Adrenal gland (tissue), 12 donors: Measurements from ENCODE around the gene AKAP13. TPM values are rescaled to one million over a fixed set of nuclear protein-coding genes. Genes with fewer than 3 reads are reported as not detected.

ENCODE experiments used
- DNase-seq, 7 donors: peaks; one replicate each; pipeline ENCODE4 v3.0.0-alpha.2; 2019 to 2020
- H3K27ac ChIP-seq, 5 donors: fragments of 200-600 bp; sonication (generic) in 4 of 5; 1 replicate in 3 of 5; 2 replicates in 2 of 5; pipeline versions ENCODE4 v1.5.1 to v1.8.0; 2016 to 2020; ENCODE audit warnings: mild to moderate bottlenecking in 1 of 5
- H3K27me3 ChIP-seq: fragments of 200-600 bp; 2 replicates; pipeline ENCODE4 v1.8.0; 2021
- H3K36me3 ChIP-seq, 2 donors: fragments of 200-600 bp; replicated peaks in 1 of 2; 1 replicate in 1 of 2; 2 replicates in 1 of 2; pipeline versions ENCODE4 v1.5.1 to v1.8.0; 2018 to 2022
- H3K4me1 ChIP-seq, 2 donors: fragments of 200-600 bp; replicated peaks in 1 of 2; 1 replicate in 1 of 2; 2 replicates in 1 of 2; pipeline versions ENCODE4 v1.5.1 to v1.8.0; 2018 to 2021
- H3K4me3 ChIP-seq, 4 donors: fragments of 200-600 bp; sonication (generic) in 3 of 4; one replicate each; pipeline ENCODE4 v1.5.1; 2016 to 2018
- H3K9me3 ChIP-seq, 3 donors: fragments of 200-600 bp; sonication (generic) in 1 of 3; replicated peaks in 1 of 3; 1 replicate in 2 of 3; 2 replicates in 1 of 3; pipeline versions ENCODE4 v1.5.1 to v1.8.0; 2016 to 2021
- POLR2A ChIP-seq, 2 donors: fragments of 450-650 bp; IDR thresholded peaks; one replicate each; pipeline ENCODE4 v1.6.1; 2017; ENCODE audit warnings: antibody characterized with exemption in 2 of 2, mild to moderate bottlenecking in 2 of 2, moderate library complexity in 1 of 2
- WGBS, 4 donors: extraction: QIAGEN DNeasy Blood & Tissue Kit in 2 of 4; methylation state at CpG; one replicate each; pipeline versions ENCODE4 v1.1.5 to v1.1.7; 2013 to 2017; 5-methylcytosine and 5-hydroxymethylcytosine counted together
- intact Hi-C, 2 donors: fragments of 100-400 bp; cut with DNase I; formaldehyde crosslinking; loops; one replicate each; pipeline versions ENCODE4 v1.14.1 to v1.15.0; 2022 to 2023
- polyA plus RNA-seq, 3 donors: library from polyadenylated mRNA; stranded (reverse); fragments of 200-250 nt in 2 of 3; fragments of 350-450 nt in 1 of 3; fragmentation: Illumina TruSeq in 1 of 3; extraction: RNeasy Lipid Tissue Mini Kit (QIAGEN cat#74804) in 1 of 3; gene quantifications; one replicate each; pipeline ENCODE4 v1.2.3, GENCODE V29; 2013 to 2014
- total RNA-seq, 9 donors: library from RNA; depleted of rRNA in 4 of 9; stranded (reverse); fragments of >200 nt in 4 of 9; fragments of 120-200 nt in 1 of 9; fragmentation: NEBNext Ultra II Directional in 1 of 9; extraction: Animal tissue kit (Norgen Biotek cat#: 25700) in 1 of 9; gene quantifications; one replicate each; pipeline versions ENCODE4 v1.1.0 to v1.2.4, GENCODE V29; 2013 to 2023
- TF ChIP-seq, protein P1 (sequence below), 6 experiments: fragments of 450-650 bp in 4 of 6; fragments of 200-600 bp in 2 of 6; sonication (generic) in 1 of 6; IDR thresholded peaks; 1 replicate in 5 of 6; 2 replicates in 1 of 6; pipeline versions ENCODE4 v1.5.1 to v1.8.0; 2016 to 2021; ENCODE audit warnings: antibody characterized with exemption in 6 of 6, mild to moderate bottlenecking in 2 of 6, moderate library complexity in 1 of 6
- donor health status: healthy with polysubstance abuse.
- donor health status: Bipolar disorder and iron deficiency.
- donor health status: DM: yes; HTN: yes; CAD: no.
- donor health status: DM: no; HTN: no; CAD: no.
- donor health status: DM: no; HTN: no; CAD: no.
- donor health status: DM: yes; HTN: yes; CAD: no.

The AKAP13 gene
- total and polyA plus RNA-seq, 12 donors: 42.7 to 144 (median 89.2) TPM

DNA sequence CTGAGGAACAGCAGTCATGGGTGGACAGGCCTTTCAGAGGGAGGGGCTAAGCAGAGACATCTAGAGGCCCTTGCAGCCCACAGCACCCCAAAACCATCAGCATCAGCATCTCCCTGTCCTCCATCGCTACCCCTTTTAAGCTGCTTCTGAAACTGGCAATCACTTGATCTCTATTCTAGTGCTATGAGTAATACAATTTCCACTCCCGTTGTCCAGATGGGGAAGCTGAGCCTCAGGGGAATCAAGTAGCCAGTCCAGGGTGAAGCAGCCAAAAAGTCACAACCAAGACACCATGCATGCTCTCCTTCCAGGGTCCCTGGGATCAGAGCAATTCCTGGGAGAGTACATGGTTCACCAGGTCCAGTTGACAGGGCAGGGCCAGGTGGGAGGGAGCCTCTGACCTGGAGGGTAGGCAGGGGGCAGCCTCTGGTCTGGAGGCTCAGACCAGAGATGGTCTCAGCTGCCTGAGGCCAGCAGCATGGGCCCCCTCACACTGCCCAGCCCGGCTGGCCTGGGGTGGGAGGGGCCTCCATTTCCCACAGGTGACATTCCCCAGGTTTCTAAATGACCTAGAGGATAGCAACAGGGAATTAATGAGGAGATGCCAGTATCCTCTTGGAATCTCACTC, 384.4 kb downstream of the AKAP13 start:
- H3K4me1 ChIP-seq: peaks cover 0 to 10% of the 10 kb centered on the region in 2 donors
- 65 to 87% (median 74%) methylated on average over 3 of the region's 3 CpGs for WGBS, 4 donors
- intact Hi-C loops: no loop called here
- no peak overlapping the region for H3K4me3 ChIP-seq
- no peak for DNase-seq
- TF ChIP-seq, protein P1, sequence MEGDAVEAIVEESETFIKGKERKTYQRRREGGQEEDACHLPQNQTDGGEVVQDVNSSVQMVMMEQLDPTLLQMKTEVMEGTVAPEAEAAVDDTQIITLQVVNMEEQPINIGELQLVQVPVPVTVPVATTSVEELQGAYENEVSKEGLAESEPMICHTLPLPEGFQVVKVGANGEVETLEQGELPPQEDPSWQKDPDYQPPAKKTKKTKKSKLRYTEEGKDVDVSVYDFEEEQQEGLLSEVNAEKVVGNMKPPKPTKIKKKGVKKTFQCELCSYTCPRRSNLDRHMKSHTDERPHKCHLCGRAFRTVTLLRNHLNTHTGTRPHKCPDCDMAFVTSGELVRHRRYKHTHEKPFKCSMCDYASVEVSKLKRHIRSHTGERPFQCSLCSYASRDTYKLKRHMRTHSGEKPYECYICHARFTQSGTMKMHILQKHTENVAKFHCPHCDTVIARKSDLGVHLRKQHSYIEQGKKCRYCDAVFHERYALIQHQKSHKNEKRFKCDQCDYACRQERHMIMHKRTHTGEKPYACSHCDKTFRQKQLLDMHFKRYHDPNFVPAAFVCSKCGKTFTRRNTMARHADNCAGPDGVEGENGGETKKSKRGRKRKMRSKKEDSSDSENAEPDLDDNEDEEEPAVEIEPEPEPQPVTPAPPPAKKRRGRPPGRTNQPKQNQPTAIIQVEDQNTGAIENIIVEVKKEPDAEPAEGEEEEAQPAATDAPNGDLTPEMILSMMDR (IDR thresholded peaks at IDR 0.05): no peak
- no peak for TF ChIP-seq POLR2A (IDR thresholded peaks at IDR 0.05)
- no peaks in the 10 kb centered on the region for H3K36me3 ChIP-seq
- no peaks in the 10 kb centered on the region for H3K9me3 ChIP-seq
- peak overlapping the region in 2 of 5 donors; percentile 63 to 75 for H3K27ac ChIP-seq
- H3K27me3 ChIP-seq: no peaks in the 10 kb centered on the region

DNA sequence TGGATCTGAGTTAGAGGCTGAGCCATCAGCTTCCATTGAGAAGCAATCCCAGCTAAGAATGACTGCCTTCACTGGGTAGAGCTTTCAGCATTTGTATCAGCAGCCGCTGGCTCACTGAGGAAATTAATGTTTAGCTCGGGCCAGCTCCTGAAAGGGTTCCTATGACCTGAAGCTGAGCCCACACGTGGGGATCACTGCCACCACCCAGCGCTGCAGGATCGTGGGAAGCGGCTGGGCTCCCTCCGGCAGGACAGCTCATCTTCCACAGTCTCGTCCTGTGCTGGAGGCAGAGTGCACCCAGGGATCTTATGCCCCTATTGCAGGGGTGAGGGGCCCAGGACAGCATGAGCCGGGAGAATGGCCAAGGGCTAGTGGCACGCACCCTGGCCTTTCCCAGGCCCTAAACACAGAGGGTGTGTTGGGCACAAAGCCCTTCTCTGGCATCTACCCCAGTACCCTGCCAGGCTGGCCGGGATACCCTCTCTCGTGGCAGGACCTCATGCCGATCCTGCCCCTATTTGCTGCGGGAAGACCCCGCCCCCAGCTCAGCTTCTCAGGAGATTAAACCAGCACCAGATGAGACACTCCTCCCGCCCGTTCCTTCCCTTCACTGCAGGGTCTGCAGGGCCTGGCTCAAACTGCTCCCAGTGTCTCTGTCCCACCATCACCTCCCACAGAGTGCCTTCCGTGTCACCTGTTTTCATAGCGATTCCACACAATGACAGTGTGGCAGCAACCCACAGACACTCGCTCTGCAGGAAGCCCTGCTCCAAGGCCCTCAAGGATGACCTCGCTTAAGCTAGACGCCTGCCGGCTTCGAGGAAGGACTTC, 385.8 kb downstream of the AKAP13 start:
- Histone ChIP-seq H3K4me3 (no peak overlapping the region), H3K4me1 (no peaks in the 10 kb centered on the region), H3K27me3 (no peaks in the 10 kb centered on the region), H3K9me3 (no peaks in the 10 kb centered on the region), H3K27ac (peak overlapping the region in 1 of 5 donors; percentile 34), H3K36me3 (no peaks in the 10 kb centered on the region)
- TF ChIP-seq POLR2A (IDR thresholded peaks at IDR 0.05): no peak
- TF ChIP-seq, protein P1 (IDR thresholded peaks at IDR 0.05): no peak
- intact Hi-C loops: no loop called here
- no peak for DNase-seq
- WGBS, 4 donors: 83 to 92% (median 90%) methylated on average over 14 to 24 of the region's 24 CpGs

DNA sequence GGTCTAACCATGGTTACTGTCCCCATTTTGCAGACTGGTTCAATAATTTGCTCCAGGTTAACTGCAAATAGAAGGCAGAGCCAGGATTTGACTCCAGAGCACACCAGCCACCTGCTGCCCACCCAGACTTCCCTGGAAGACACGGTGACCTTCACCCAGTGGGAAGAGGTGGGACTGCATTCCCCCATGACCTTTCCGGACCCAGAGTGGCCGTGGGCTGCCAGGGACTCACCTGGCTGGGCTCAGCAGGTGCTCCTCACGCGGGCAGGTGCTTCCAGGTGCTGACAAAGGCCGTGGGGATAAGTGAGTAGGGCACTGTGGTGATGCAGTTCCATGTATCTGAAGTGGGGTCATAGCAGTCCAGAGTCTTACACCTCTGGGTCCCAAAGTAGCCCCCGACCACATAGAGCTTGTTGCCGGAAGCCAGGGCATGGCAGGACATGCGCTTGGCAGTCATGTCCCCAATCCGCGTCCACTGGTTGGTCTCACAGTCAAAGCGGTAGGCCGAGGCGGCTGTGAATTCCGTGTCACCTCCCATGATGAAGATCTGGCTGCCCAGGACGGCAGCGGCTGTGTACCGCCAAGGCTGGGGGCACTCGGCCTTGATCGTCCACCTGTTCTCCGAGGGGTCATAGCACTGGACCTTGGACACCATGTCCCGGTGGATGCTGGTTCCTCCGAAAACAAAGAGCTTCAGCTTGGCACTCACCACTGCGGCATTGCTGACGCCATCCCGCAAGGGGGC, 387.6 kb downstream of the AKAP13 start:
- 92 to 98% (median 93%) methylated on average over 7 to 26 of the region's 26 CpGs for WGBS, 4 donors
- no peak overlapping the region for H3K4me3 ChIP-seq
- no peaks in the 10 kb centered on the region for H3K36me3 ChIP-seq
- no peak for TF ChIP-seq POLR2A (IDR thresholded peaks at IDR 0.05)
- TF ChIP-seq, protein P1 (IDR thresholded peaks at IDR 0.05): no peak
- intact Hi-C loops: no loop called here
- no peak overlapping the region for H3K27ac ChIP-seq
- DNase-seq: no peak
- no peaks in the 10 kb centered on the region for H3K4me1 ChIP-seq
- no peaks in the 10 kb centered on the region for H3K9me3 ChIP-seq
- no peaks in the 10 kb centered on the region for H3K27me3 ChIP-seq

DNA sequence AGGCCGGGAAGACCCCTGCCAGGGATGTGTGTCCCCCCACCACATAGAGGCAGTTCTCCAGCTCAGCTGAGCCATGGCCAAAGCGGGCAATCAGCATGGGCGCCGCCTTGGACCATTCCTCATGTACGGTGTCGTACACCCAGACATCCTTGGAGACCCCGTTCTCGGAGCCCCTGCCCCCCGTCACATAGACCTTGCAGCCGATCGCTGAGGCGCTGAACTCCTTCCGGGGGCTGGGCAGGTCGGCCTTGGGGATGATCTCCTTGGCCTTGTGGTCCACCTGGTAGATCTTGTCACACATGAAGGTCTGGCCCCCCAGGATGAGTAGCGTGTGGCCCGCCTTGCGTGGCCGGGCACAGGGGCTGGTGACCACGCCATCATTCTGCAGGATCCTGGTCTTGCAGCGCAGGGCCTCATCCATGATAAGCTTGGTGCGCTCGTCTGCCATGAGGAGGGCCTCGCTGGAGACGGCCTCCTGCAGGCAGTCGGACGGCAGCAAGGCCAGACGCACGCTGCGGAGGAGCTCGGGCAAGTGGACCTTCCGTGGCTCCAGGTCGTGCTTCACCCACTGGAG, 388.3 kb downstream of the AKAP13 start:
- TF ChIP-seq, protein P1 (IDR thresholded peaks at IDR 0.05): no peak
- no peak for TF ChIP-seq POLR2A (IDR thresholded peaks at IDR 0.05)
- Histone ChIP-seq H3K4me3 (no peak overlapping the region), H3K4me1 (no peaks in the 10 kb centered on the region), H3K27me3 (no peaks in the 10 kb centered on the region), H3K36me3 (no peaks in the 10 kb centered on the region), H3K9me3 (no peaks in the 10 kb centered on the region), H3K27ac (no peak overlapping the region)
- DNase-seq: no peak
- intact Hi-C loops: no loop called here
- 96 to 98% (median 96%) methylated on average over 21 to 32 of the region's 32 CpGs for WGBS, 4 donors
